AG09319 (cell line): ENCODE data around the gene SUCO.
"Not testable (repeated sequence)": the region's sequence is repeated elsewhere in the genome, so short reads cannot be mapped to it uniquely, and the experiment has no call there.

Source experiments
- DNase-seq: peaks from one replicate; pipeline ENCODE4 v3.0.0-alpha.2; 2010; ENCODE audit warnings: low read depth; ENCODE audit errors: extremely low read depth
- CTCF ChIP-seq: IDR thresholded peaks from 2 replicates; pipeline ENCODE4 v1.5.1; 2011; ENCODE audit warnings: low read depth, mild to moderate bottlenecking, inconsistent platforms, low read length, moderate library complexity

Gene SUCO

GRCh38 chr1:172581779-172582178 lies 48.8 kb downstream of the SUCO start:
- DNase-seq, result no peak
- TF ChIP-seq CTCF, result no peak

GRCh38 chr1:172582889-172583288 lies 49.9 kb downstream of the SUCO start:
- TF ChIP-seq CTCF, result no peak
- DNase-seq, result no peak

- no peak for TF ChIP-seq CTCF
- no peak for DNase-seq
Observed at GRCh38 chr1:172585348-172585747, 52.4 kb downstream of the SUCO start.

GRCh38 chr1:172585861-172586260 lies 52.9 kb downstream of the SUCO start:
- DNase-seq, result no peak
- TF ChIP-seq CTCF, result no peak

GRCh38 chr1:172588296-172589291 lies 55.6 kb downstream of the SUCO start:
- DNase-seq, result no peak
- no peak for TF ChIP-seq CTCF

GRCh38 chr1:172589553-172589952 lies 56.6 kb downstream of the SUCO start:
- DNase-seq, result no peak
- TF ChIP-seq CTCF, result no peak

- DNase-seq, result not testable (repeated sequence)
Observed at GRCh38 chr1:172591429-172591828, 58.5 kb downstream of the SUCO start.

- not testable (repeated sequence) for DNase-seq
Observed at GRCh38 chr1:172595066-172595465, 62.1 kb downstream of the SUCO start.

GRCh38 chr1:172596782-172597181 lies 63.8 kb downstream of the SUCO start:
- DNase-seq, result not testable (repeated sequence)
